Neural crest cell (in vitro differentiated cells): Measurements from ENCODE around the gene STAG1. TPM values are rescaled to one million over a fixed set of nuclear protein-coding genes. Genes with fewer than 3 reads are reported as not detected.
A peak's percentile ranks its signal among the peaks of the same experiment; 100 is the strongest.
"Not testable (repeated sequence)": the region's sequence is repeated elsewhere in the genome, so short reads cannot be mapped to it uniquely, and the experiment has no call there.

ENCODE experiments used
- DNase-seq: peaks from one replicate; pipeline ENCODE4 v3.0.0; 2021; ENCODE audit warnings: low read depth, mixed read lengths, low spot score
- H3K27ac Mint-ChIP-seq: one replicate; pipeline ENCODE4 v1.8.0; 2021; ENCODE audit warnings: mild to moderate bottlenecking, mixed read lengths; ENCODE audit not compliant: unreplicated experiment
- H3K27me3 Mint-ChIP-seq: 2 replicates; pipeline ENCODE4 v1.8.0; 2021; ENCODE audit warnings: low read depth, mild to moderate bottlenecking, mixed read lengths
- H3K36me3 Mint-ChIP-seq: 2 replicates; pipeline ENCODE4 v1.8.0; 2021; ENCODE audit warnings: low read depth, mild to moderate bottlenecking, mixed read lengths
- H3K4me1 Mint-ChIP-seq: 2 replicates; pipeline ENCODE4 v1.8.0; 2021; ENCODE audit warnings: mixed read lengths
- H3K4me3 Mint-ChIP-seq: one replicate; pipeline ENCODE4 v1.8.0; 2021; ENCODE audit warnings: mild to moderate bottlenecking, mixed read lengths
- H3K9me3 Mint-ChIP-seq: 2 replicates; pipeline ENCODE4 v1.8.0; 2021; ENCODE audit warnings: mixed read lengths
- total RNA-seq: library from RNA; stranded (reverse); gene quantifications from 2 replicates; pipeline ENCODE4 v1.2.1, GENCODE V29; 2021
- TF ChIP-seq, protein P1 (sequence below): fragments of 200-600 bp; sonication (generic); conservative IDR thresholded peaks from 2 replicates; pipeline ENCODE4 v1.5.0; 2021; ENCODE audit warnings: antibody characterized with exemption, mild to moderate bottlenecking

The STAG1 gene
- total RNA-seq, 1 donor from 2014 or later = 47.0 TPM

DNA sequence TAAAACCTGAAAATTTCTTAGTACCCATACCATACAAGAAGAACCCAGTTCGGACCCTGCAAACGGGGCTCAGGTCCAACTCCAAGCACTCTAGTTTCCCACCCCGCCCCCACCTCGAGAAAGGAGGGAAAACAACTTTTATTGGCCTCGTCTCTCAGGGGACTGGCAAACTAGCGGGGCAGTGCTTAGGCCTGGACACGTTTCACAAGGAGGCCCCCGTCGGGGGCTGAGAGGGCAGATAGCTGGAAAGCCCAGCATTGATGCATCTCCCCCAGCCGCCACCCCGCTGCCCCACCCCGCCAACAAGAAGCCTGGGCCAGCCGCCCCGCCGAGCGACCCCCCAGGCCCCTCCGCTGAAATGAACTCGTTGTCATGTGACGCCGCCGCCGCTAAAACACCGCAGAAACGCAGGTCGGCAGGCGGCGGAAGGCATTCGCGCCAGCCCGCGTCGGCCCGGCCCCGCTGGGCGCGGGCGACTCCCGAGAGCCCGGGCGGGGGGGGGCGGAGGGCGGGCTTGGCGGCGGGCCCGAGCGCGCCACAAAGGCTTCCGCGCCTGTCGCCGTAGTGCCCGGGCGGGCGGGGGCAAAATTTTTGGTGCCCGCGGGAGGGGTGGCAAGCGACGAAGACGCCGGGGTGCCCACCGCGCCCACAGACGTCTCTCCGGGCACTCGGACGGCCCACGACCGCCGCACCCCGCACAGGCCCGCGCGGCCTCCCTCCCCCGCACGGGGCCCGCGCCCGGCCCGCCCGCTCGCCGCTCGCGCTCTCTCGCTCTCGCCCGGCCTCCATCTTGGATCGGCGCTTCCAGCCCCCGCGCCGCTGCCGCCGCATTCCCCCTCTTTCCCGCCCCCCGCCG is 634 bp downstream of the STAG1 start:
- TF ChIP-seq, protein P1, sequence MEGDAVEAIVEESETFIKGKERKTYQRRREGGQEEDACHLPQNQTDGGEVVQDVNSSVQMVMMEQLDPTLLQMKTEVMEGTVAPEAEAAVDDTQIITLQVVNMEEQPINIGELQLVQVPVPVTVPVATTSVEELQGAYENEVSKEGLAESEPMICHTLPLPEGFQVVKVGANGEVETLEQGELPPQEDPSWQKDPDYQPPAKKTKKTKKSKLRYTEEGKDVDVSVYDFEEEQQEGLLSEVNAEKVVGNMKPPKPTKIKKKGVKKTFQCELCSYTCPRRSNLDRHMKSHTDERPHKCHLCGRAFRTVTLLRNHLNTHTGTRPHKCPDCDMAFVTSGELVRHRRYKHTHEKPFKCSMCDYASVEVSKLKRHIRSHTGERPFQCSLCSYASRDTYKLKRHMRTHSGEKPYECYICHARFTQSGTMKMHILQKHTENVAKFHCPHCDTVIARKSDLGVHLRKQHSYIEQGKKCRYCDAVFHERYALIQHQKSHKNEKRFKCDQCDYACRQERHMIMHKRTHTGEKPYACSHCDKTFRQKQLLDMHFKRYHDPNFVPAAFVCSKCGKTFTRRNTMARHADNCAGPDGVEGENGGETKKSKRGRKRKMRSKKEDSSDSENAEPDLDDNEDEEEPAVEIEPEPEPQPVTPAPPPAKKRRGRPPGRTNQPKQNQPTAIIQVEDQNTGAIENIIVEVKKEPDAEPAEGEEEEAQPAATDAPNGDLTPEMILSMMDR = no peak
- peak; percentile 58 for DNase-seq
- H3K4me1 Mint-ChIP-seq = peaks cover 52% of the 10 kb centered on the region
- no peaks in the 10 kb centered on the region for H3K36me3 Mint-ChIP-seq
- peaks cover 2% of the 10 kb centered on the region for H3K27me3 Mint-ChIP-seq
- H3K9me3 Mint-ChIP-seq = no peaks in the 10 kb centered on the region
- peak overlapping the region; percentile 96 for H3K4me3 Mint-ChIP-seq
- peak overlapping the region; percentile 99 for H3K27ac Mint-ChIP-seq

DNA sequence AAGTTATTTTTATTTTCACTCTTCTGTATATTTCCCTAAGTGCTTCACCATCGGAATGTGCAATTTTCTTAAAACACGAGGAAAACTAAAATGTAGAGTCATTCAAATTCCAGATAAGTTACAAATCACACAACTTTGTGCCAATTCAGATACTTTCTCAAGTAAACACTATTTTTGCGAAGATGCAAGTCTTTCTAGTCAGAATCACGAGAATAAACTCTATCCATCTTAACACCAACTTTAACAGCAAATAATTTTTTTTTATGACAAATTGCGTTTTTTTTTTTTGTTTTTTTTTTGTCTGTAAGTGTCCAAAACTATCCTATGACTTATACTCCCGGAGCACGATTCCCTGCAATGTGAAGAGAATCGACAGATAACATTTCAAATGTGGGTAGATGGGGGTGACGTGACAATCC is 1.3 kb downstream of the STAG1 start:
- Mint-ChIP-seq H3K4me3 (peak overlapping the region; percentile 96), H3K9me3 (no peaks in the 10 kb centered on the region), H3K36me3 (no peaks in the 10 kb centered on the region), H3K27me3 (peaks cover 2% of the 10 kb centered on the region), H3K4me1 (peaks cover 56% of the 10 kb centered on the region), H3K27ac (peak overlapping the region; percentile 99)
- TF ChIP-seq, protein P1 = no peak
- DNase-seq = no peak

DNA sequence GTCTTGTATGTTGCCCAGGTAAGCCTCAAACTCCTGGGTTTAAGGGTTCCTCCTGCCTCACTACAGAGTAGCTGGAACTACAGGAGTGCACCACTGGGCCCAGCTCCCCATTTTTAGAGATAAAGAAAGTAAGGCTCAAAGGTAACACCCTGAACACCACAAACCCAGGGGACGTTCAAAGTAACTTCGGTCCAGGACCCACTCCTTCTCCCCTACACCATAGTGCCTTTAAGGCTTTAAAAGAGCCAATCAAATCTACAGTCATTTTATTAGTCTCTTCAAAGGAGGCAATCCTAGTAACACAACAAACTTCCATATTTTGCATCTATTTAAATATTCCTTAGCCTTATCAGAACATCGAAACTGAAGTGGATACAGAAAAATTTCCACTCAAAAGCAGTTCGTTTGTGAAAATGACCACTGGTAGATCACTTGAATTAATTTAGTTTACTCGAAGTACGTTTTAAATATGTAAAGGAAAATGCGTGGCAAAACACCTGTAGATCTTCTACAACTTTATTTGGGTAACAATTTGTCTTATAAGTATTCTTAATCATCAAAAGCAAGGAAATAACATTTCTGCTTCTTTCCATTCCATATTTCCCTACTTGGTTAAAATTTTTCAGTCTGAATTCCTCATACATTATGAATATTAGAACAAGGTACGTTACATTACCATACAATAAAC is 1.8 kb downstream of the STAG1 start:
- Mint-ChIP-seq H3K27ac (peak overlapping the region; percentile 99), H3K27me3 (peaks cover 2% of the 10 kb centered on the region), H3K36me3 (peaks cover 2% of the 10 kb centered on the region), H3K9me3 (no peaks in the 10 kb centered on the region), H3K4me1 (peaks cover 56% of the 10 kb centered on the region), H3K4me3 (peak overlapping the region; percentile 96)
- TF ChIP-seq, protein P1 = no peak
- no peak for DNase-seq

DNA sequence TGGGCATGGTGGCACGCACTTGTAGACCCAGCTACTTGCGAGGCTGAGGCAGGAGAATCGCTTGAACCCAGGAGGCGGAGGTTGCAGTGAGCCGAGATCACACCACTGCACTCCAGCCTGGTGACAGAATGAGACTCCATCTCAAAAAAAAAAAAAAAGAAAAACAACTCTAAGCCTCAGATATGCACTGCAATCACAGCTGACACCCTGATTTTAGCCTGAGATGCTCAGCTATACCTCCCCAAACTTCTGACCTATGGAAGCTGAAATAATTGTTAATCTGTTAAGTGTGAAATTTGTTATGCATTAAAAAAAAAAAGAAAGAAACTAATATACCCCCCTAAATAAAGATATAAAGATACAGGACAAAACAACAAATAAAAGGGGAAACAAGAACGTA is 2.6 kb downstream of the STAG1 start:
- DNase-seq, H3K36me3 Mint-ChIP-seq, H3K27me3 Mint-ChIP-seq, H3K27ac Mint-ChIP-seq, H3K9me3 Mint-ChIP-seq: not testable (repeated sequence)
- Mint-ChIP-seq H3K4me1 (peaks cover 53% of the 10 kb centered on the region), H3K4me3 (peak overlapping the region; percentile 96)

DNA sequence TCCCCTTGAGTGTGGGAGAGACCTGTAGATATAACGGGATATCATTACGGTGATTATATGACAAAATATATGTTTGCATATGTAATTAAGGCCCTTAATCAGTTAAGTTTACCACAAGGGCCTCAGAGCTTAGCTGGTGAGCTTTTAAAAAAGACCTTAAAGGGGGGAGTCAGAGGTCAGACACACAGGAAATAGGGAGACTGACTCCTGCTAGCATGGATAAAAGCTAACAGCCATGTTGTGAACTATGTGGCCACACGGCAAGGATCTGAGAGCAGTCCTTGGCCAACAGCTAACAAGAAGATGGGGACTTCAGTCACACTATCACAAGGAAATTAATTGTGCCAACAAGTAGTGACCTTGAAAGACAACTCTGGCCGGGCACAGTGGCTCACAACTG is 3.1 kb downstream of the STAG1 start:
- peaks cover 3% of the 10 kb centered on the region for H3K9me3 Mint-ChIP-seq
- peaks cover 2% of the 10 kb centered on the region for H3K27me3 Mint-ChIP-seq
- no peak for DNase-seq
- H3K27ac Mint-ChIP-seq = no peak overlapping the region
- H3K4me3 Mint-ChIP-seq = peak overlapping the region; percentile 96
- TF ChIP-seq, protein P1 = no peak
- H3K4me1 Mint-ChIP-seq = peaks cover 47% of the 10 kb centered on the region
- peaks cover 7% of the 10 kb centered on the region for H3K36me3 Mint-ChIP-seq

DNA sequence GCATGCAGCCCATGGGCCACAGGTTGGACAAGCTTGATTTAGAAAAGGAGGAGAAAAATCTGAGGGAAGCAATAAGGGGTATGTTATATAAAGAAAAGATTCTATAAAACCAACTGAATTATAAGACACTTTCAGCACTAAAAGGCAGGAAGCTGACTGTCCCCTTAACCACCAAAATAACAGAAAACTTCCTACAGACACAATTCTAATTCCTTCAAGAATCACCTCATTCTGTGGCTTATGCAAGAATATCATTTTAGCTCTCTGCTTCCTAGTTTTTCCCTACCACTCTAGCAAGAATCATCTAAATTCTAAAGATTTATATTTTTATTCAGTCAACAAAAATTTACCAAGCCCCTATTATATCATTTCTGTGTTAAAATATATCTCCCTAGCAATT is 6.3 kb downstream of the STAG1 start:
- Mint-ChIP-seq H3K36me3 (peaks cover 12% of the 10 kb centered on the region), H3K9me3 (peaks cover 6% of the 10 kb centered on the region)
- TF ChIP-seq, protein P1 = no peak

More for the DNA sequence above, 6.3 kb downstream of the STAG1 start:
- Mint-ChIP-seq H3K4me1 (peaks cover 37% of the 10 kb centered on the region), H3K27ac (no peak overlapping the region), H3K4me3 (no peak overlapping the region), H3K27me3 (no peaks in the 10 kb centered on the region)
- no peak for DNase-seq
